Right lobe of liver (tissue), 4 donors: ENCODE results near the gene TEX44.

ENCODE experiments used
- CTCF ChIP-seq, 4 donors: fragments of 200-600 bp in 3 of 4; fragments of 450-650 bp in 1 of 4; IDR thresholded peaks; one replicate each; pipeline versions ENCODE4 v1.5.1 to v1.8.0; 2016 to 2022; ENCODE audit warnings: antibody characterized with exemption in 4 of 4, mild to moderate bottlenecking in 2 of 4
- POLR2A ChIP-seq: fragments of 450-650 bp; IDR thresholded peaks from one replicate; pipeline ENCODE4 v1.6.1; 2017; ENCODE audit warnings: antibody characterized with exemption, mild to moderate bottlenecking
- donor health status: DM: no; HTN: no; CAD: no.
- donor health status: DM: no; HTN: no; CAD: no.
- donor health status: DM: no; HTN: yes; CAD: no.

DNA sequence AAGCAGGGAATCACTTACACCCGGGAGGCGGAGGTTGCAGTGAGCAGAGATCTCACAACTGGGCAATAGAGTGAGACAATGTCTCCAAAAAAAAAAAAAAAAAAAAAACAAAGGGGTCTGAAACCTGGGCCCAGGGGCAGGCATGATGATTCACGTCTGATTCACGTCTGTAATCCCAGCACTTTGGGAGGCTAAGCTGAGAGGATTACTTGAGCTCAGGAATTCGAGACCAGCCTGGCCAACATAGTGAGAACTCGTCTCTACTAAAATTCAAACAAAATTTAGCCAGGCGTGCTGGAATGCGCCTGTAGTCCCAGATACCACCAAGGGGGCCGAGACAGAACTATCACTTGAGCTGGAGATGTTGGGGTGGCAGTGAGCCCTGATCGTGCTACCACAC lies 30.3 kb downstream of the TEX44 start:
- TF ChIP-seq CTCF (IDR thresholded peaks at IDR 0.05) (no peak), POLR2A (no peak)
